HK-2 (cell line): ENCODE measurements around the gene NLK.

Experiments used
- DNase-seq: peaks from one replicate; pipeline ENCODE4 v3.0.0-alpha.2; 2018; ENCODE audit not compliant: unreplicated experiment

The NLK gene

DNA sequence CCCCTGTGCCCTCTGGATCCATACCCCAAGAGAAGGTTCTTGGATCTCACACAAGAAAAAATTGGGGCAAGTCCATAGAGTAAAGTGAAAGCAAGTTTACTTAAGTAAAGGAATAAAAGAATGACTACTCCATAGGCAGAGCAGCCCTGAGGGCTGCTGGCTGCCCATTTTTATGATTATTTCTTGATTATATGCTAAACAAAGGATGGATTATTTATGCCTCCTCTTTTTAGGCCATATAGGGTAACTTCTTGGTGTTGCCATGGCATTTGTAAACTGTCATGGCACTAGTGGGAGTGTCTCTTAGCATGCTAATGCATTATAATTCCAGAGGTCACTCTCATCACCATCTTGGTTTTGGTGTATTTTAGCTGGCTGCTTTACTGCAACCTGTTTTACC, 70.8 kb downstream of the NLK start:
- no peak for DNase-seq

- DNase-seq = no peak
Observed at GRCh38 chr17:28115046-28115445, 72.6 kb downstream of the NLK start.

GRCh38 chr17:28117304-28117703, 74.8 kb downstream of the NLK start:
- no peak for DNase-seq

DNA sequence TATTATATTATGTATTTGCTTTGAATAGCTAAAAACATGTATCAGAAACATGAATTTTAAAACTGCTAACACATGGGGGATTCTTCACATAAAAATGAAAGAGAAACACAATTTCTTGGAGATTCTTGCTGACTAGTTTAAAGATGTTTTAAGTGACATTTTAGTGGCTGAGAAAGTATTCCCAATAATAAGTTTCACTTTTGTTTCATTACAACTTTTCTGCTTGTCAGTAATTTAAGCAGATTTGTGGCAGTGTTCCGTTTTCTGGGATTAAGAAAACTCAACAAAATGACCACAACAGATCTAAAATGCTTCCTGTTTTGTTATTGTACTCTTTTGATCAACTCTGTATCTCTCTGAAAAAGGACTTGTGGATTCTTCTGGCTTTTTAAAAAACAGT, 75.9 kb downstream of the NLK start:
- no peak for DNase-seq

GRCh38 chr17:28119046-28119445, 76.6 kb downstream of the NLK start:
- DNase-seq = no peak

DNA sequence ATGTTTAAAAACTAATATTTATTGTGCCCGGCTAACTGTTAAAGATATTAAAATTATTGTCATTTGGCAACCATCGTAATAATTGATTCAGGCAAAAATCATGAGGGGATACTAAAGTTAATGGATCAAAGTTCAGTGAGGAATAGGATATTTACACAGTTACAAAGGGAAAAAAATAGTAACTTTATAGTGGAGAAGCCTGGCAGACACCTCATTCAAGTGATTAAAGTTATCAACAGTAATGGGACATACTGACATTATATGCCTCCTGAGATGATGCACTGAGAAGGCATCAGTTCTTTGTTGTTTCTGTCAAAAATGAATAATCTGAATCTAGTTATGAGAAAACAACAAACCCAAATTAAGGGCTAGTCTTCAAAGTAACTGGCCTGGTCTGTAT, 77.1 kb downstream of the NLK start:
- no peak for DNase-seq

GRCh38 chr17:28120766-28121165, 78.3 kb downstream of the NLK start:
- no peak for DNase-seq

GRCh38 chr17:28124962-28125361, 82.5 kb downstream of the NLK start:
- DNase-seq = no peak

GRCh38 chr17:28125526-28126378, 83.3 kb downstream of the NLK start:
- no peak for DNase-seq

DNA sequence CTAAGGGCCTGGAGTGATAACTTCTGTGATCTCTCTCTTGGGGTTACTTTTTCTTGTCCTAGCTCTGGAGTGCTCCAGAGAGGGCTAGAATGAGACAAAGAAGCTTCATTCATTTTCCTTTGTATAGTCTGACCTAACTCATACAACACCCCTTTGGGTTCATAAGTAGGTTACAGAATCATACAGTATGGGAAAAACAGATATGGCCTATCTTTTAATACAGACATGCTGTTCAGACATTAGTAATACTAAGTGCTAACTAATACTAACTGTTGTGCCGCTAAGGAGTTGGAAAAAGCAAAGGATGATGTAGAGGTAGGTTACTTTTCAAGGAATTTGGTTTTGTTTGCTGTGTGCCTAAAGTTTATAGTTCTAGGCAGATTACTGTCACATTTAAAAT, 84.7 kb downstream of the NLK start:
- DNase-seq = no peak

GRCh38 chr17:28128779-28129178, 86.3 kb downstream of the NLK start:
- no peak for DNase-seq

DNA sequence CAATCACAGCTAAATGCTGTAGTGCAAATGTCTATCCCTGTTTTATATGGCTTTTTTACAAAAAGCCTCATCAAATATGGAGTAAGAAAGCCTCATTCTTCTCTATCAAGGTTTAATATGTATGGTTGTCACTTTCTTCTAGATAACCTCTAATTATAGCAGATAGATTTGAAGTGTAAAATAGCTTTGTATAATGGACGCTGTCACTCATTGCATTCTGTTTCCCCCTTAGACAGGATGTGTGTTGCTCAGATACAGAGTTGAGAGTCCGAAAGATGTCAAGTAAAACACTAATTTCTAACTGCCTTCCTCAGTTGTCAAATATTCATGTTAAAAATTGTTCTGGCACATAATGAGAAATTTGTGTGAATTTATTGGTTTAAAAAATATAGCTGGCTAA, 88.0 kb downstream of the NLK start:
- no peak for DNase-seq

- no peak for DNase-seq
Observed at GRCh38 chr17:28131599-28131998, 89.1 kb downstream of the NLK start.

DNA sequence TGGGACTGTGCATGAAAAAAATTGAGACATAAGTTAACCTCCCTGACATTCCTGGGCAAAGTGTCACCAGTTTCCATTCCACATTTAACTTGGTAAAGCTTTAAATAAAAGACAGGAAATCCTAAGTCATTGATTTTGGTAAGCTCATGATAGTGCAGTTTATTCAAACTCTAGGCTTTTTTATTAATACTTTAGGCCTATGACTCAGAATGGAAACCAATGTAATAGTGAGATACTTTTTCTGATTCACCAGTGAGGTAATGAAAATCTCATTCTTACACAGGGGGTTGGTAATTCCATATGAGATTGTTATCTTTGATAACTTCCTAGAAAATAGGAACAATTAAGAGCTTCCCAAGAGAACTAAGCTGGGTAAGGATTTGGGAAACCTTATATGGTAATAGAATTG, 91.1 kb downstream of the NLK start:
- DNase-seq = no peak

GRCh38 chr17:28136923-28137322, 94.4 kb downstream of the NLK start:
- DNase-seq = no peak

- DNase-seq = no peak
Observed at GRCh38 chr17:28139822-28140221, 97.3 kb downstream of the NLK start.

- no peak for DNase-seq
Observed at GRCh38 chr17:28141313-28141712, 98.8 kb downstream of the NLK start.

DNA sequence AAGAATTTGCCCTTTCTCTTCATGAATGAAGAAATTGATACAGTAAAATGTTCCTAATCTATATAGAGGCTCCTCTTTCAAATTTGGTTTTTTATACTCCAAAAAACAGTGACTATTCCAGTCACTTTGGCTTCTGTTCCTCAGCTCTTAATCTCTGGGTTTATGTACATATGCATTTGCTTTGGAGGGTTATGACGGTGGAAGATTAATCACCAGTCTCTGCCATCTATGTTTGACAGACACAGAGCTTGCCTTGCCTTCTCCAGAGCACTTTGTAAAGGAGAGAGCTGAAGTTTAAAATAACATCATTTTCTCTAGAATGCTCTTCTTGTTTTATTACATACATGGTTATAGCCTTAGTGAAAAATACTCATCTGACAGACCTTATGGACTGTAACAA, 99.3 kb downstream of the NLK start:
- no peak for DNase-seq

DNA sequence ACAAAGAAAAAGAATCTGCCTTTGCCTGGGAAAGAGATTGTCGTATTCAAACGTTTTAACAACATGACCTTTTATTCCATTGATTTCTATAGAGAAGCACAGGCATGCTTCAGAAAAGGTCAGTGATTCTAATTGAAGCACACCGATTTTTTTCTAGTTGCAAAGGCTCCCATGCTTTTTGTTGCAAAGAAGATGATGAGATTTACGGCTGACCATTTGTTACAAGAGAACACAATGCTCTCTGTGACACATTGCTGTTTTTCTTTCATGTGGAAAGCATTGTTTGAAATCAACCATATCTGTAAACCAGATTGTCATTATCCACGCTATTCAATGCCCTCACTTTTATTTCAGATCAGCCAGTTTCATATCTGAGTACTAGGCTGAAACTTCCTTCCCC, 99.8 kb downstream of the NLK start:
- DNase-seq = no peak

- DNase-seq = no peak
Observed at GRCh38 chr17:28144019-28144418, 101.5 kb downstream of the NLK start.

DNA sequence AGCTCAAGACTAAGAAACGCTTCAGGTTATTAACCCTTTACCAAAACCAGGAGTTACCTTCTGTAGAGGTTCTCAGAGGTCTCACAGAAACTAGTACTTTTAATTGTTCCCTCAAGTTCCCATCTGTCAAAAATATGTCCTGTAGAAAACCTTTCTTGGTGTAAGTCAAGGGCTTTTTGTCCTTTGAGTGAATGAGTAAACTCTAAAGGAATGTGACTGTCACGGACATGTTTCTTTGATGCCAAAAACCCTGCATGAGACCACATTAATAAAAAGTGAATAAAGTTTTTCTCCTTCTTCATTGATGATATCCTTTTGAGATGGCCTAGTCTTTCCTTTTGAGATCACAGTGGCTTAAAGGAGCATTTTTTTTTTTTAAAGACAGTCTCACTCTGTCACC, 102.9 kb downstream of the NLK start:
- DNase-seq = no peak

DNA sequence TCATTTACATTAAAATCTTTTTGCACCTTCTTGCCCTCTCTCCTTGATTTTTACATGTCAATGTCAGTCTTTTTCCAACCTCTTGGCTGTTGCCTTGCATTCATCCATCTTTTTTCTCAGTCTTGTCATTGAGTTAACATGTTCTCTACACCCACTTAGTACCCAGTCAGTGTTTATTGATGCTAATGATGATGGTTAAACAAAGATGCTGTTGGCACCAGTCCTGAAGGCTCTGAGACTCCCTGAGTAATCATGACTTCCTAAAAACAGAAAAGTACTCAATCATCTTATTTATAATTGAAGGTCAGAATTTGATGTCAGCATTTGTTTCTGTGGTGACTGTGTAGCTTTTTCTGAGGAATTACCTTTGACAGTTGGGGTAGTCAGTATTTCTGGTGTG, 104.5 kb downstream of the NLK start:
- no peak for DNase-seq

DNA sequence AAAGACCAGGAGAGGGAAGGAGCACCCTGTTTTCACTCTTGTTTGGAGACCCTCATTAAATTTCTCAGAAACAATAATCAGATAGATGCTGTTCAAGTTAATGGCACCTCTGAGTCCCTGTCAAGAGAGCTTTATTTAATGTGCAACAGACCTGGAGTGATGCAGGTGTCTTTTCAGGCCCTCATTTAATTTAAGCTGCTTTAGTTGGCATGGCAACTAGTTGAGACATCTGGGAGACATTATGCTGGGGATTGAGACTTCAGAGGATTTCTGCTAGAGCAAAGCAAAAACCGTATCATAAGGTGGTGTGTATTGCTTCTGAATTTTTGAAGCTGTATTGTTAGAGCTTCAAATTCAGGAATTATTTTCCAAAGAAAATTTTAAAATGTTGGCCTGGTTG, 108.5 kb downstream of the NLK start:
- no peak for DNase-seq

DNA sequence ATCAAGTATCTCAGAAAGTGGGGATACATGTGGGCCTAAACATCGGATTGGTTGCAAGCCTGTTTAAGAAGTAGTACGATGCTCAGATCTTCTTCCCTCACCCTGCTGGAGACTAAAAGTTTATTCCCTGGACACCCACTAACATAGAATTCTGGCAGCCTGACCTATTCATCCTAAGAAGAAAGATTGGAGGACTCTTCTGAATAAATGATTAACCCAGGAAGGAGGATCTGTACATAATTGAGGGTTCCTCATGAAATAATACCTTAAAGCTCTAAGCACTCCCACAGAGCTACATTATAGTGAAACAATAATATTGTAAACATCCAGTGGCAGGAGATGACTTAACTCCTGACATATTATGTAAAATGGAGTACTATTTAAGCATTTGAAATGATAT, 111.7 kb downstream of the NLK start:
- no peak for DNase-seq
